ENCODE data around the gene SOX6.
"Not testable (repeated sequence)": the region's sequence is repeated elsewhere in the genome, so short reads cannot be mapped to it uniquely, and the experiment has no call there.

Gene SOX6

GRCh38 chr11:16097543-16097942 is 258.8 kb downstream of the SOX6 start:
- no peak for DNase-seq (ENCODE audit: low read depth in 2 of 2)

GRCh38 chr11:16096336-16096735 is 260.0 kb downstream of the SOX6 start:
- DNase-seq (ENCODE audit: low read depth in 2 of 2): no peak

GRCh38 chr11:16095756-16096155 is 260.6 kb downstream of the SOX6 start:
- DNase-seq (ENCODE audit: low read depth in 2 of 2): no peak

- no peak for DNase-seq (ENCODE audit: low read depth in 2 of 2)
Observed at GRCh38 chr11:16093889-16094653, 262.3 kb downstream of the SOX6 start.

- DNase-seq (ENCODE audit: low read depth in 2 of 2): no peak
Observed at GRCh38 chr11:16091862-16092261, 264.5 kb downstream of the SOX6 start.

GRCh38 chr11:16089481-16089880 is 266.9 kb downstream of the SOX6 start:
- DNase-seq (ENCODE audit: low read depth in 2 of 2): no peak

- DNase-seq (ENCODE audit: low read depth in 2 of 2): no peak
Observed at GRCh38 chr11:16088774-16089173, 267.6 kb downstream of the SOX6 start.

GRCh38 chr11:16087886-16088285 is 268.5 kb downstream of the SOX6 start:
- DNase-seq (ENCODE audit: low read depth in 2 of 2): no peak

GRCh38 chr11:16086229-16086819 is 270.0 kb downstream of the SOX6 start:
- DNase-seq (ENCODE audit: low read depth in 2 of 2): no peak

GRCh38 chr11:16082095-16083055 is 274.0 kb downstream of the SOX6 start:
- DNase-seq (ENCODE audit: low read depth in 2 of 2): no peak

GRCh38 chr11:16081382-16082094 is 274.8 kb downstream of the SOX6 start:
- no peak for DNase-seq (ENCODE audit: low read depth in 2 of 2)

- DNase-seq (ENCODE audit: low read depth in 2 of 2): no peak
Observed at GRCh38 chr11:16080688-16081381, 275.5 kb downstream of the SOX6 start.

- DNase-seq (ENCODE audit: low read depth in 2 of 2): no peak
Observed at GRCh38 chr11:16078936-16079335, 277.4 kb downstream of the SOX6 start.

GRCh38 chr11:16070573-16070972 is 285.8 kb downstream of the SOX6 start:
- no peak for DNase-seq (ENCODE audit: low read depth in 2 of 2)

GRCh38 chr11:16067268-16067667 is 289.1 kb downstream of the SOX6 start:
- DNase-seq (ENCODE audit: low read depth in 2 of 2): not testable (repeated sequence)

GRCh38 chr11:16059332-16059731 is 297.0 kb downstream of the SOX6 start:
- DNase-seq (ENCODE audit: low read depth in 2 of 2): no peak

GRCh38 chr11:16058671-16059070 is 297.7 kb downstream of the SOX6 start:
- no peak for DNase-seq (ENCODE audit: low read depth in 2 of 2)

- no peak for DNase-seq (ENCODE audit: low read depth in 2 of 2)
Observed at GRCh38 chr11:16052750-16053149, 303.6 kb downstream of the SOX6 start.

- DNase-seq (ENCODE audit: low read depth in 2 of 2): no peak
Observed at GRCh38 chr11:16049611-16050010, 306.7 kb downstream of the SOX6 start.

- no peak for DNase-seq (ENCODE audit: low read depth in 2 of 2)
Observed at GRCh38 chr11:16047073-16047472, 309.3 kb downstream of the SOX6 start.

- DNase-seq (ENCODE audit: low read depth in 2 of 2): no peak
Observed at GRCh38 chr11:16043617-16044016, 312.7 kb downstream of the SOX6 start.
